Measurements from ENCODE around the gene RNU6-1. TPM values are rescaled to one million over a fixed set of nuclear protein-coding genes. Genes with fewer than 3 reads are reported as not detected.

Gene RNU6-1
- total RNA-seq, 1 donor from 2014 or later = not detected

GRCh38 chr15:67884009-67884408 lies 44.2 kb upstream of the RNU6-1 start:
- no peaks in the 10 kb centered on the region for H3K36me3 ChIP-seq

GRCh38 chr15:67883234-67883773 lies 43.5 kb upstream of the RNU6-1 start:
- H3K4me3 ChIP-seq = no peak overlapping the region
- DNase-seq (ENCODE audit: low spot score in 2 of 2) = no peak
- no peaks in the 10 kb centered on the region for H3K9me3 ChIP-seq
- H3K27ac ChIP-seq = peak overlapping the region; percentile 20 to 81
- no peaks in the 10 kb centered on the region for H3K36me3 ChIP-seq
- intact Hi-C loops (cut with DNase I) = loop anchor here (5.0 kb wide), 1 partner anchor 74 kb away; no protein-coding TSS in a partner anchor
- H3K4me1 ChIP-seq = peaks cover 0 to 4% of the 10 kb centered on the region in 2 donors
- H3K27me3 ChIP-seq = no peaks in the 10 kb centered on the region
- no peak for TF ChIP-seq CTCF (IDR thresholded peaks at IDR 0.05)

More at GRCh38 chr15:67884009-67884408, 44.2 kb upstream of the RNU6-1 start:
- Histone ChIP-seq H3K27me3 (no peaks in the 10 kb centered on the region), H3K27ac (peak overlapping the region; percentile 54 to 81), H3K9me3 (no peaks in the 10 kb centered on the region), H3K4me3 (peak overlapping the region; percentile 60 to 67), H3K4me1 (peaks cover 0 to 4% of the 10 kb centered on the region in 2 donors)
- no peak for TF ChIP-seq CTCF (IDR thresholded peaks at IDR 0.05)
- DNase-seq (ENCODE audit: low spot score in 2 of 2) = no peak
- intact Hi-C loops (cut with DNase I) = loop anchor here (2.0 to 5.0 kb wide), 3 partner anchors 21 to 73 kb away; no protein-coding TSS in a partner anchor

- Histone ChIP-seq H3K27ac (peak overlapping the region; percentile 20 to 29), H3K4me3 (no peak overlapping the region), H3K36me3 (no peaks in the 10 kb centered on the region), H3K9me3 (no peaks in the 10 kb centered on the region), H3K4me1 (peaks cover 0 to 4% of the 10 kb centered on the region in 2 donors), H3K27me3 (no peaks in the 10 kb centered on the region)
- no peak for DNase-seq (ENCODE audit: low spot score in 2 of 2)
- intact Hi-C loops (cut with DNase I) = loop anchor here (5.0 kb wide), 1 partner anchor 75 kb away; no protein-coding TSS in a partner anchor
- no peak for TF ChIP-seq CTCF (IDR thresholded peaks at IDR 0.05)
Observed at GRCh38 chr15:67882487-67883233, 42.8 kb upstream of the RNU6-1 start.

GRCh38 chr15:67880651-67881182 lies 40.9 kb upstream of the RNU6-1 start:
- no peak for DNase-seq (ENCODE audit: low spot score in 2 of 2)
- Histone ChIP-seq H3K27ac (no peak overlapping the region), H3K4me3 (no peak overlapping the region), H3K9me3 (no peaks in the 10 kb centered on the region), H3K27me3 (no peaks in the 10 kb centered on the region), H3K36me3 (no peaks in the 10 kb centered on the region), H3K4me1 (peaks cover 0 to 4% of the 10 kb centered on the region in 2 donors)
- intact Hi-C loops (cut with DNase I) = loop anchor here (5.0 kb wide), 1 partner anchor 77 kb away; no protein-coding TSS in a partner anchor
- TF ChIP-seq CTCF (IDR thresholded peaks at IDR 0.05) = no peak

- H3K4me3 ChIP-seq = no peak overlapping the region
- no peaks in the 10 kb centered on the region for H3K9me3 ChIP-seq
- no peak for TF ChIP-seq CTCF (IDR thresholded peaks at IDR 0.05)
- H3K4me1 ChIP-seq = peaks cover 0 to 4% of the 10 kb centered on the region in 2 donors
- H3K27ac ChIP-seq = no peak overlapping the region
- no peaks in the 10 kb centered on the region for H3K27me3 ChIP-seq
- no peaks in the 10 kb centered on the region for H3K36me3 ChIP-seq
- no peak for DNase-seq (ENCODE audit: low spot score in 2 of 2)
- intact Hi-C loops (cut with DNase I) = loop anchor here (5.0 kb wide), 1 partner anchor 78 kb away; no protein-coding TSS in a partner anchor
Observed at GRCh38 chr15:67879440-67880129, 39.7 kb upstream of the RNU6-1 start.
